Testis (tissue), 2 donors: ENCODE results near the gene RPP25L.

ENCODE experiments used
- CTCF ChIP-seq, 3 experiments: fragments of 450-650 bp in 2 of 3; fragments of 200-600 bp in 1 of 3; sonication (generic) in 1 of 3; IDR thresholded peaks; one replicate each; pipeline ENCODE4 v1.5.1; 2016 to 2019; ENCODE audit warnings: antibody characterized with exemption in 3 of 3, mild to moderate bottlenecking in 2 of 3, moderate library complexity in 1 of 3
- POLR2A ChIP-seq: fragments of 450-650 bp; IDR thresholded peaks from one replicate; pipeline ENCODE4 v1.6.1; 2017; ENCODE audit warnings: antibody characterized with exemption, mild to moderate bottlenecking, moderate library complexity

DNA sequence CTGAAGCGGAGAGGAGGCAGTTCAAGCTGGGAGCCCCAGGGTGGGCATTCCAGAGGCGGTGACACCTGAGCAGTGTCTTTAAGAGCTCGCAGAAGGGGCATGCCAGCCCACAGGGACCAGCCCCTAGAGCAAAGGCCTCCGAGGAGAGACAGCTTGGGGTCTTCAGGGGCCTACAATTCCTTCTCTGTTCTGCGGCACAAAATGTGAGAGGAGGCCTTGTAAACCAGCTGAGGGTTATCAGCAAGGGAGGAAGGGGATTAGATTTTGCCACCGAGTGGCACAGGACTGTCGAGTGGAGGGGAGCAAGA, 26.2 kb upstream of the RPP25L start:
- no peak for TF ChIP-seq CTCF (IDR thresholded peaks at IDR 0.05)
- TF ChIP-seq POLR2A, result no peak
